K562 (cell line): ENCODE measurements around the gene SARS1. TPM values are rescaled to one million over a fixed set of nuclear protein-coding genes. Genes with fewer than 3 reads are reported as not detected.

Source experiments
- ATAC-seq: fragments of 200-7000 bp; cut with Tn5 transposase; 3 replicates; pipeline ENCODE4 v1.9.1; 2020; ENCODE audit warnings: moderate library complexity
- BruUV-seq: library from RNA; stranded (reverse); fragments of 400-500 nt; replicated peaks from 2 replicates; lab custom pipeline; 2021; lab: Mats Ljungman, UMichigan
- CTCF ChIA-PET: fragments of 300-600 bp; formaldehyde crosslinking; extraction: SDS; loops from one replicate; lab custom pipeline; 2021; ENCODE audit warnings: low intra/inter-chr PET ratio; lab: Yijun Ruan, JAX
- POLR2A ChIA-PET: fragments of 300-600, 350-650 bp; sonication (Branson Sonifier 250); formaldehyde crosslinking; extraction: SDS; loops from one replicate; lab custom pipeline; 2021; ENCODE audit warnings: antibody characterized with exemption, inconsistent platforms; lab: Yijun Ruan, JAX
- DNase-seq, 4 experiments: peaks; one replicate each; pipeline versions ENCODE4 v3.0.0 to v3.0.0-alpha.2; 2011 to 2018; ENCODE audit warnings: low spot score in 3 of 4, mixed read lengths in 3 of 4; ENCODE audit errors: extremely low read depth in 1 of 4
- FAIRE-seq: peaks from 2 replicates; lab custom pipeline; 2011; peaks lifted over from hg19 to GRCh38; lab: Jason Lieb, UNC
- H2AFZ ChIP-seq: 2 replicates; pipeline ENCODE4 v1.6.0; 2011; ENCODE audit warnings: low read depth, low read length, control low read depth, inconsistent platforms
- H3K27ac ChIP-seq: fragments of 200-600 bp; 3 replicates; pipeline ENCODE4 v1.8.0; 2011; ENCODE audit warnings: low read depth, mild to moderate bottlenecking, control low read depth, inconsistent platforms, low read length, moderate library complexity, mixed read lengths; ENCODE audit errors: extremely low read depth
- H3K27me3 ChIP-seq, 2 experiments: fragments of 300-600 bp in 1 of 2; 2 replicates in 1 of 2; 3 replicates in 1 of 2; pipeline versions ENCODE4 v1.6.0 to v1.8.0; 2011; ENCODE audit warnings: inconsistent platforms in 2 of 2, low read length in 2 of 2, mild to moderate bottlenecking in 1 of 2, mixed read lengths in 1 of 2, moderate library complexity in 1 of 2; ENCODE audit not compliant: control insufficient read depth in 2 of 2, insufficient read depth in 2 of 2
- H3K36me3 ChIP-seq: fragments of 300-600 bp; 3 replicates; pipeline ENCODE4 v1.8.0; 2011; ENCODE audit warnings: mild to moderate bottlenecking, low read length, inconsistent platforms; ENCODE audit not compliant: control insufficient read depth, insufficient read depth
- H3K4me1 ChIP-seq, 2 experiments: fragments of 200-600 bp in 1 of 2; replicated peaks in 1 of 2; 2 replicates in 1 of 2; 3 replicates in 1 of 2; pipeline versions ENCODE4 v1.5.1 to v1.8.0; 2011; ENCODE audit warnings: inconsistent platforms in 2 of 2, low read length in 2 of 2, mild to moderate bottlenecking in 1 of 2, mixed read lengths in 1 of 2, moderate library complexity in 1 of 2; ENCODE audit not compliant: control insufficient read depth in 2 of 2, insufficient read depth in 2 of 2
- H3K4me2 ChIP-seq: 2 replicates; pipeline ENCODE4 v1.6.1; 2011; ENCODE audit warnings: low read length, control low read depth, inconsistent platforms, mixed read lengths; ENCODE audit not compliant: insufficient read depth
- H3K4me3 ChIP-seq: fragments of 200-600 bp; sonication (generic), shearing (Covaris generic); 2 replicates; pipeline ENCODE4 v1.5.1; 2016; ENCODE audit warnings: control low read depth, inconsistent platforms
- H3K79me2 ChIP-seq: fragments of 200-600 bp; 3 replicates; pipeline ENCODE4 v1.8.0; 2011; ENCODE audit warnings: low read length, inconsistent platforms; ENCODE audit not compliant: control insufficient read depth, insufficient read depth
- H3K9ac ChIP-seq, 2 experiments: 2 replicates each; pipeline versions ENCODE4 v1.6.0 to v1.6.1; 2011; ENCODE audit warnings: low read depth in 2 of 2, low read length in 2 of 2, control low read depth in 1 of 2, inconsistent platforms in 1 of 2, mild to moderate bottlenecking in 1 of 2, mixed read lengths in 1 of 2; ENCODE audit not compliant: insufficient read depth in 1 of 2
- H3K9me1 ChIP-seq: one replicate; pipeline ENCODE4 v1.6.0; 2011; ENCODE audit warnings: inconsistent platforms, mild to moderate bottlenecking, low read length, moderate library complexity; ENCODE audit not compliant: control insufficient read depth, insufficient read depth
- H3K9me3 ChIP-seq: replicated peaks from 2 replicates; pipeline ENCODE4 v1.5.1; 2011; ENCODE audit warnings: low read depth, low read length, inconsistent platforms; ENCODE audit not compliant: control insufficient read depth, insufficient read depth
- H4K20me1 ChIP-seq: replicated peaks from 2 replicates; pipeline ENCODE4 v1.6.1; 2011; ENCODE audit warnings: low read length, inconsistent platforms, mixed read lengths; ENCODE audit not compliant: control insufficient read depth, insufficient read depth
- DACH1 ChIP-seq: fragments of 450-650 bp; IDR thresholded peaks from 2 replicates; pipeline ENCODE4 v1.6.1; 2018; ENCODE audit not compliant: partially characterized antibody
- EP300 ChIP-seq: IDR thresholded peaks from 2 replicates; pipeline ENCODE4 v1.6.1; 2012; ENCODE audit warnings: low read length, improper control_type of control experiment
- FUS ChIP-seq: fragments of 200-400 bp; formaldehyde crosslinking; optimal IDR thresholded peaks from 2 replicates; pipeline ENCODE3; 2017; ENCODE audit warnings: low read depth, low read length
- GABPB1 ChIP-seq: sonication (generic); formaldehyde crosslinking; IDR thresholded peaks from 2 replicates; pipeline ENCODE4 v1.8.0; 2022; ENCODE audit warnings: mild to moderate bottlenecking, missing genetic modification reagents
- SREBF1 ChIP-seq: fragments of 150-350 bp; IDR thresholded peaks from 2 replicates; pipeline ENCODE4 v1.6.1; 2014; ENCODE audit warnings: antibody characterized with exemption, low read depth, low read length, borderline replicate concordance
- SRF ChIP-seq, 2 experiments: fragments of 250-450, 450-650 bp in 1 of 2; sonication (Bioruptor Pico) in 1 of 2; sonication (generic) in 1 of 2; formaldehyde crosslinking; IDR thresholded peaks; 2 replicates each; pipeline versions ENCODE4 v1.5.0 to v1.5.1; 2020 to 2022; ENCODE audit warnings: mild to moderate bottlenecking in 1 of 2, missing genetic modification reagents in 1 of 2
- TBP ChIP-seq: optimal IDR thresholded peaks from 2 replicates; pipeline ENCODE3; 2011; ENCODE audit warnings: low read depth, low read length, improper control_type of control experiment
- TGIF2 ChIP-seq: sonication (generic); formaldehyde crosslinking; IDR thresholded peaks from 2 replicates; pipeline ENCODE4 v1.8.1; 2022; ENCODE audit warnings: mild to moderate bottlenecking, missing genetic modification reagents, moderate library complexity
- ZNF76 ChIP-seq: fragments of 250-450 bp; sonication (Bioruptor Pico); IDR thresholded peaks from 2 replicates; pipeline ENCODE4 v1.4.0; 2020; ENCODE audit warnings: mild to moderate bottlenecking, moderate library complexity, borderline replicate concordance
- WGBS: fragments of 100-300 bp; shearing (Covaris generic); methylation state at CpG from one replicate; pipeline ENCODE4 v1.1.6; 2016; ENCODE audit warnings: low coverage, mixed read lengths; ENCODE audit not compliant: insufficient coverage; ENCODE audit errors: missing lambda C conversion rate; 5-methylcytosine and 5-hydroxymethylcytosine counted together
- in situ Hi-C: fragments of 300-500 bp; cut with MboI; formaldehyde crosslinking; loops from 4 replicates; pipeline ENCODE4 v1.15.0; 2018; ENCODE audit warnings: inconsistent platforms, mixed read lengths
- intact Hi-C: fragments of 100-400 bp; cut with micrococcal nuclease; formaldehyde crosslinking; loops from 2 replicates; pipeline ENCODE4 v1.14.2; 2022
- polyA plus RNA-seq, 8 experiments: library from polyadenylated mRNA; depleted of rRNA in 4 of 8; stranded (reverse) in 5 of 8; unstranded in 3 of 8; fragments of >200 nt; fragmentation: Nextera tagmentation in 2 of 8; fragmentation: Illumina TruSeq in 1 of 8; extraction: Ambion mirVana in 2 of 8; extraction: Trizol in 1 of 8; gene quantifications; 2 replicates each; pipeline versions ENCODE4 v1.2.1 to v1.2.3, GENCODE V29; 2011 to 2014; ENCODE audit warnings: inconsistent platforms in 1 of 8, missing spikeins in 1 of 8
- total RNA-seq, 7 experiments: library from RNA; depleted of rRNA in 6 of 7; stranded (reverse); fragments of >200 nt in 6 of 7; fragmentation: Illumina TruSeq in 2 of 7; extraction: Trizol in 2 of 7; gene quantifications; 2 replicates each; pipeline versions ENCODE4 v1.2.1 to v1.2.3, GENCODE V29; 2011 to 2021; ENCODE audit warnings: low replicate concordance in 1 of 7

Gene SARS1
- total and polyA plus RNA-seq, 9 of the 15 experiments (the other 6 are each of a cell fraction or from before 2014, with no cell fraction given): 221 to 623 (median 254) TPM

GRCh38 chr1:109269981-109270622 is 56.4 kb downstream of the SARS1 start:
- ATAC-seq (no peak), DNase-seq (no peak), FAIRE-seq (no peak)
- Histone ChIP-seq H4K20me1 (no peaks in the 10 kb centered on the region), H3K36me3 (peaks cover 47% of the 10 kb centered on the region; the same call in 2 of the 3 replicates), H3K27me3 (no peaks in the 10 kb centered on the region), H3K4me2 (no peak overlapping the region), H3K9me3 (no peaks in the 10 kb centered on the region), H2AFZ (no peak overlapping the region), H3K9ac (no peak overlapping the region; a peak in 1 of 4 replicates), H3K27ac (no peak overlapping the region), H3K79me2 (no peaks in the 10 kb centered on the region), H3K4me1 (peaks cover 13 to 52% of the 10 kb centered on the region in 2 experiments), H3K9me1 (no peaks in the 10 kb centered on the region), H3K4me3 (no peak overlapping the region)
- no TSS peak for BruUV-seq
- intact Hi-C loops (loop anchor here (10.0 kb wide), 1 partner anchor 155 kb away; the partner anchor contains the start of gene ELAPOR1), in situ Hi-C loops (no loop called here)
- ChIA-PET CTCF (no interaction called here), POLR2A (interaction anchor here (0.7 kb wide), 1 partner anchor 79 kb away, joined by 3 read pairs; no protein-coding TSS in a partner anchor)
- WGBS: 84% methylated on average over 17 of the region's 17 CpGs
- TF ChIP-seq GABPB1 (CRISPR knock-in tag): no peak
- TF ChIP-seq TGIF2: no peak
- no peak for TF ChIP-seq ZNF76 (CRISPR knock-in tag)
- no peak for TF ChIP-seq TBP
- no peak for TF ChIP-seq FUS
- TF ChIP-seq DACH1: no peak
- no peak for TF ChIP-seq SREBF1
- TF ChIP-seq SRF (CRISPR knock-in tag; IDR thresholded peaks at IDR 0.05): no peak
- TF ChIP-seq EP300: no peak
